Measurements from ENCODE around the gene AFAP1L2.

GRCh38 chr10:114427124-114427852 is 23.0 kb upstream of the AFAP1L2 start:
- TF ChIP-seq EZH2phosphoT487 (IDR thresholded peaks at IDR 0.05; ENCODE audit: insufficient read depth, low read depth) (no peak), EZH2 (IDR thresholded peaks at IDR 0.05; ENCODE audit: insufficient read depth, poor library complexity, severe bottlenecking) (no peak)
